ENCODE data around the gene PLCB1.

Gene PLCB1

DNA sequence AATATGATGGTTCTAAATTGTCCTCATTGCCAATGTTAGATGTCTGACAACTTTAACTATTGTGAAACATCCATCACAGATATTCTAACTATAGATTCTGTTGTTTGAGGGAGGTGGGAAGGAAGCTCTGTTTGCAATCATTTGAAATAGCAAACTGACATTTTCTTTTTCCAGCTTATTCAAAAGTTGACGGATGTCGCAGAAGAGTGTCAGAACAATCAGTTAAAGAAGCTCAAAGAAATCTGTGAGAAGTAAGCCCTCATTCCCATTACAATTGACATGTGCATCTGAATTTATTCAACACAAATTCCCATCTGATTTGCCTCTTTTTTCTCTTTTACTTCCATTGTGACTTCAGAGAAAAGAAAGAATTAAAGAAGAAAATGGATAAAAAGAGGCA, 656.2 kb downstream of the PLCB1 start:
- H3K4me3 ChIP-seq (replicated peaks in 1 of 2; ENCODE audit: low read depth in 2 of 2, low read length in 2 of 2): no peak overlapping the region
- TF ChIP-seq, protein P1, sequence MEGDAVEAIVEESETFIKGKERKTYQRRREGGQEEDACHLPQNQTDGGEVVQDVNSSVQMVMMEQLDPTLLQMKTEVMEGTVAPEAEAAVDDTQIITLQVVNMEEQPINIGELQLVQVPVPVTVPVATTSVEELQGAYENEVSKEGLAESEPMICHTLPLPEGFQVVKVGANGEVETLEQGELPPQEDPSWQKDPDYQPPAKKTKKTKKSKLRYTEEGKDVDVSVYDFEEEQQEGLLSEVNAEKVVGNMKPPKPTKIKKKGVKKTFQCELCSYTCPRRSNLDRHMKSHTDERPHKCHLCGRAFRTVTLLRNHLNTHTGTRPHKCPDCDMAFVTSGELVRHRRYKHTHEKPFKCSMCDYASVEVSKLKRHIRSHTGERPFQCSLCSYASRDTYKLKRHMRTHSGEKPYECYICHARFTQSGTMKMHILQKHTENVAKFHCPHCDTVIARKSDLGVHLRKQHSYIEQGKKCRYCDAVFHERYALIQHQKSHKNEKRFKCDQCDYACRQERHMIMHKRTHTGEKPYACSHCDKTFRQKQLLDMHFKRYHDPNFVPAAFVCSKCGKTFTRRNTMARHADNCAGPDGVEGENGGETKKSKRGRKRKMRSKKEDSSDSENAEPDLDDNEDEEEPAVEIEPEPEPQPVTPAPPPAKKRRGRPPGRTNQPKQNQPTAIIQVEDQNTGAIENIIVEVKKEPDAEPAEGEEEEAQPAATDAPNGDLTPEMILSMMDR (IDR thresholded peaks at IDR 0.05; ENCODE audit: low read depth, low read length): no peak
- DNase-seq (ENCODE audit: low read depth in 2 of 2): no peak

DNA sequence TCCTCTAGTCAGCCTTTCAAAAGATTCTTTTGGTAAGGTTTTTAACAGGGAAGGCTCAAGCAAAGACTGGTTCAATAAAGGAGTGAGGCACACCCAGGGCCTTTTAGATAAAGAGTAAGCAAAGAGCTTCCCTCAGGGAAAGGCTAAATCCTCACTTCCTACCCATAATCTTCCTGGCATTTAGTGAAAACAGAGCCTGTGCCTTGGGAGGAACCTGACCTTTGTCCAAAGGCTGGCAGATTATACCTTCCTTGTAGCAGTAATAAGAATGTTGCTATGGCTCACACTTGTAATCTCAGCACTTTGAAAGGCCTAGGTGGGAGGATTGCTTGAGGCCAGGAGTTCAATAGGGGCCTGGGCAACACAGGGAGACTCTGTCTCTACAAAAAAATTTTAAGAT, 656.8 kb downstream of the PLCB1 start:
- no peak for DNase-seq (ENCODE audit: low read depth in 2 of 2)

GRCh38 chr20:8790442-8791074, 658.5 kb downstream of the PLCB1 start:
- peak; percentile 70 to 73 for DNase-seq (ENCODE audit: low read depth in 2 of 2)
- TF ChIP-seq, protein P1 (IDR thresholded peaks at IDR 0.05; ENCODE audit: low read depth, low read length): peak; percentile 96
- no peak overlapping the region for H3K4me3 ChIP-seq (replicated peaks in 1 of 2; ENCODE audit: low read depth in 2 of 2, low read length in 2 of 2)

More for the DNA sequence above, 656.8 kb downstream of the PLCB1 start:
- TF ChIP-seq, protein P1 (IDR thresholded peaks at IDR 0.05; ENCODE audit: low read depth, low read length): no peak
- no peak overlapping the region for H3K4me3 ChIP-seq (replicated peaks in 1 of 2; ENCODE audit: low read depth in 2 of 2, low read length in 2 of 2)

GRCh38 chr20:8795404-8795803, 663.3 kb downstream of the PLCB1 start:
- H3K4me3 ChIP-seq (replicated peaks in 1 of 2; ENCODE audit: low read depth in 2 of 2, low read length in 2 of 2): no peak overlapping the region
- TF ChIP-seq, protein P1 (IDR thresholded peaks at IDR 0.05; ENCODE audit: low read depth, low read length): no peak
- no peak for DNase-seq (ENCODE audit: low read depth in 2 of 2)

DNA sequence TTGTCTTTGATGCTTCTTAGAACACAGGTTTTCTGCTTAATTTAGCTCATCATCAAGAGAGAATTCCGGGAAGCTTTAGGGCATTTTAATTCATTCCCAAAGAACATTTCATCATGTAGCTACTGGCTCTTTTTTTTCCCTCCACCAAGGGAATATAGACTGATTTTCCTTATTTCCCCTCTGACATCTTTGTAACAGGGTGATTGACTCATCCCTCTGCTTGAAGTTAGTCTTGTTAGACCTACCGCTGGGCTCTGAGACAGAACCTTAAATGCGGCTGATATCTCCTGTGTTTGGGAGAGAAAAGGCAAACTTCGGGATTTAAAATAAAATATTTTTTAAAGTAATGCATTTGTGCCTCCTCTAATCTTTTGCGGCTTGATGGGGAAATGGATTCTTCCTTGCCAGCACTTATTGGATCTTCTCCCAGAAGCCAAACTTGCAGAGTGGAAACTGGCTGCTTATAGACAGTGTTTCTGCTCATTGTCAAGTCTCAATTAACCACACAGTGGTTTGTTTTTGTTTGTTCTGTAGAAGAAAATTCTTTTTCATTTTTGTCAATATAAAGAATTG, 664.1 kb downstream of the PLCB1 start:
- no peak overlapping the region for H3K4me3 ChIP-seq (replicated peaks in 1 of 2; ENCODE audit: low read depth in 2 of 2, low read length in 2 of 2)
- TF ChIP-seq, protein P1 (IDR thresholded peaks at IDR 0.05; ENCODE audit: low read depth, low read length): no peak
- DNase-seq (ENCODE audit: low read depth in 2 of 2): peak; percentile 26 to 89

DNA sequence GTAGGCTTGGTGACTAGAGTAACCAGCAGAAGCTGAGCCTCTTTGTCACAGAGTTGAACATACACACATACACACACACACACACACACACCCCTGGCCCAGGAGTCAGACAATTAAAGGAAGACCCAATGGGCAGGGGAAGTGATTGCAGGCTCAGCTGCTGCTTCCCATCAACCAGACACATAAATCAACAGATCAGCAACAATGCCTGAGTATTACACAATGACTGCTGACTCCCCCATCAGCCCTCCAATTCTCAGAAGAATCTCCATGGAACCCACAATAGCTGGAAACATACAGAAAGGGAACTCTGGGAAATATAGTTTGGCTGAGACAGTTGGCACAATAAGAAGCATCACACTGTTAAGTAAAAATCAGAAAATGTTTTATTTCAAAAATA, 666.4 kb downstream of the PLCB1 start:
- H3K4me3 ChIP-seq (replicated peaks in 1 of 2; ENCODE audit: low read depth in 2 of 2, low read length in 2 of 2): no peak overlapping the region
- peak; percentile 57 to 94 for DNase-seq (ENCODE audit: low read depth in 2 of 2)
- TF ChIP-seq, protein P1 (IDR thresholded peaks at IDR 0.05; ENCODE audit: low read depth, low read length): no peak
